PC-3 (cell line): ENCODE measurements around the gene C3orf52. TPM values are rescaled to one million over a fixed set of nuclear protein-coding genes. Genes with fewer than 3 reads are reported as not detected.

Experiments used
- ATAC-seq: fragments of 200-7000 bp; cut with Tn5 transposase; 2 replicates; pipeline ENCODE4 v1.9.1; 2020; ENCODE audit warnings: mild to moderate bottlenecking, moderate library complexity
- BruUV-seq: library from RNA; stranded (reverse); fragments of 400-500 nt; replicated peaks from 2 replicates; lab custom pipeline; 2021; lab: Mats Ljungman, UMichigan
- CTCF ChIA-PET: fragments of 300-600 bp; sonication (Branson Sonifier 250); formaldehyde crosslinking; loops from one replicate; lab custom pipeline; 2022; ENCODE audit warnings: antibody characterized with exemption; lab: Charles Lee
- POLR2A ChIA-PET: fragments of 300-600 bp; sonication (Branson Sonifier 250); formaldehyde crosslinking; loops from one replicate; lab custom pipeline; 2022; ENCODE audit warnings: antibody characterized with exemption; ENCODE audit not compliant: unreplicated experiment; lab: Charles Lee
- DNase-seq: peaks from one replicate; pipeline ENCODE4 v3.0.0-alpha.2; 2015
- H2AFZ ChIP-seq: fragments of 300-600 bp; sonication (generic); 2 replicates; pipeline ENCODE4 v1.6.0; 2016; ENCODE audit warnings: antibody characterized with exemption, low read length
- H3F3A ChIP-seq: fragments of 300-600 bp; sonication (generic); one replicate; pipeline ENCODE4 v1.6.0; 2017; ENCODE audit warnings: antibody characterized with exemption, low read length, control low read depth, mild to moderate bottlenecking; ENCODE audit not compliant: unreplicated experiment
- H3K27ac ChIP-seq: fragments of 300-600 bp; sonication (generic); 2 replicates; pipeline ENCODE4 v1.5.1; 2016; ENCODE audit warnings: mild to moderate bottlenecking, low read length
- H3K27me3 ChIP-seq: fragments of 300-600 bp; sonication (generic); 2 replicates; pipeline ENCODE4 v1.6.1; 2016; ENCODE audit warnings: low read length, mixed read lengths
- H3K36me3 ChIP-seq: fragments of 300-600 bp; sonication (generic); 2 replicates; pipeline ENCODE4 v1.6.1; 2016; ENCODE audit warnings: low read depth, mixed run types, low read length, mixed read lengths
- H3K4me1 ChIP-seq: fragments of 300-600 bp; sonication (generic); 2 replicates; pipeline ENCODE4 v1.5.1; 2016; ENCODE audit warnings: low read length; ENCODE audit not compliant: insufficient read depth
- H3K4me2 ChIP-seq: fragments of 300-600 bp; sonication (generic); 2 replicates; pipeline ENCODE4 v1.6.0; 2016; ENCODE audit warnings: low read length
- H3K4me3 ChIP-seq: fragments of 300-600 bp; sonication (generic); 2 replicates; pipeline ENCODE4 v1.5.1; 2016; ENCODE audit warnings: mild to moderate bottlenecking, low read length, mixed read lengths
- H3K79me2 ChIP-seq: fragments of 300-600 bp; sonication (generic); 2 replicates; pipeline ENCODE4 v1.6.1; 2017; ENCODE audit warnings: low read length, mixed read lengths
- H3K9ac ChIP-seq: fragments of 300-600 bp; sonication (generic); 2 replicates; pipeline ENCODE4 v1.6.0; 2016; ENCODE audit warnings: mild to moderate bottlenecking, low read length
- H3K9me2 ChIP-seq: fragments of 300-600 bp; sonication (generic); replicated peaks from 2 replicates; pipeline ENCODE4 v1.6.1; 2016; ENCODE audit warnings: mixed run types, low read length, mixed read lengths
- H3K9me3 ChIP-seq: fragments of 300-600 bp; sonication (generic); 2 replicates; pipeline ENCODE4 v1.6.1; 2016; ENCODE audit warnings: low read length, mixed read lengths
- H4K20me1 ChIP-seq: fragments of 300-600 bp; sonication (generic); 2 replicates; pipeline ENCODE4 v1.6.1; 2016; ENCODE audit warnings: low read length, mixed read lengths
- EZH2 ChIP-seq: fragments of 300-600 bp; sonication (generic); IDR thresholded peaks from one replicate; pipeline ENCODE4 v1.6.1; 2017; ENCODE audit warnings: antibody characterized with exemption, mild to moderate bottlenecking, low read length; ENCODE audit not compliant: unreplicated experiment
- EZH2phosphoT487 ChIP-seq: fragments of 300-600 bp; sonication (generic); IDR thresholded peaks from 2 replicates; pipeline ENCODE4 v1.6.1; 2018; ENCODE audit warnings: mild to moderate bottlenecking, antibody characterized with exemption, low read length, borderline replicate concordance
- intact Hi-C: fragments of 100-400 bp; cut with micrococcal nuclease; formaldehyde crosslinking; loops from 2 replicates; pipeline ENCODE4 v1.9.0; 2023
- total RNA-seq: library from RNA; depleted of rRNA; stranded (reverse); fragments of >200 nt; gene quantifications from 2 replicates; pipeline ENCODE4 v1.2.3, GENCODE V29; 2014
- TF ChIP-seq, protein P1 (sequence below): fragments of 300-600 bp; sonication (generic); conservative IDR thresholded peaks from 2 replicates; pipeline ENCODE4 v1.5.1; 2017; ENCODE audit warnings: antibody characterized with exemption, low read depth, mild to moderate bottlenecking, low read length

C3orf52 gene
- total RNA-seq, 1 experiment from 2014 or later = 16.7 TPM

DNA sequence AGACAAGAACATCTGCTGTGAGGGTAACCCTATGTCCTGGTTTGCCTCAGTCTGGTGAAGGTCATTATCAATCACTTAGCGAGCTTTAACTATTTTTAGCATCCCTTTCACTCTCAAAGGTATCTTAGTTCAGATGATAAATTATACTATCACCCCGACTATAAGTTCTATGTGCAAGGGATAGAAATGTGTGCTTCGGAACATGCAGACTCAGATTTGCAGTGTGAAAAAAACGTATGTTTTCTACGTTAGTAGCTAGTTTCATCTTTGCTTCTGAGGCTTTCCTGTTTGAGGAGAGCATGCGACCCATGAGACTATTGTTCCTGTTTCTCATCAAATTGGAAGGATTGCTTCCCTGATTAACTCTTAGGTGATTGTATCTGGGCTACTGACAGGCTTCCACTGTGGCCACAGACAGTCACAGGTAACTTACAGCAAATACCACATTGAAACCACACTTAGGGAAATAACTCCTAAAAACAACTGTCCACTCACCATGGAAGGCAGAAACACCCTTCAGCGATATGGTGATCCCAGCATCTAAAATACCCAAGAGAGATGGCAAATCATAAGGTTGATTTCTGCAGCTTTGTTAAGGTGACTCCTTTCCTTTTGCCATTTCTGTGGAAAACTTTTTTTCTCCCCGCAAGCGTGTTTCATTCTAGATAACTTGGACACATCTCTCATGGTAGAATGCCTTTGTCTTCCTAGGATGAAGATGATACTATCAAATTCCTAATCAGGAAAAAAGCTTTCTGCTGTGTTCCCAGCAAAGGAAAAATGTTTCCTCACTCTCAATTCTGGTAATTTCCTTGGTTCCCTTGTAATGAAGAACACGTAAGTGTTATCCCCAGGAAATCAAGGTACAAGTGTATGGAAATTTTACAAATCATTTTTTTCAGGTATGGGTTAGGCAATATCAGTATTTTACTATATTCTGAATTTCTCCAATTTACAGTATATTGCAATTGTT lies 41.6 kb downstream of the C3orf52 start:
- Histone ChIP-seq H3K4me2 (no peak overlapping the region), H3K4me3 (no peak overlapping the region)
- no TSS peak for BruUV-seq

GRCh38 chr3:112128843-112129727 lies 42.9 kb downstream of the C3orf52 start:
- Histone ChIP-seq H4K20me1 (no peaks in the 10 kb centered on the region), H3K4me2 (no peak overlapping the region), H3K4me3 (no peak overlapping the region), H3K9me3 (no peaks in the 10 kb centered on the region), H3K27me3 (no peaks in the 10 kb centered on the region), H3K9ac (no peak overlapping the region), H3K36me3 (no peaks in the 10 kb centered on the region), H2AFZ (no peak overlapping the region), H3F3A (no peaks in the 10 kb centered on the region), H3K9me2 (no peaks in the 10 kb centered on the region), H3K79me2 (no peaks in the 10 kb centered on the region), H3K4me1 (peaks cover under 1% of the 10 kb centered on the region; the same call in 1 of the 2 replicates), H3K27ac (no peak overlapping the region)
- intact Hi-C loops = no loop called here
- ATAC-seq (no peak), DNase-seq (peak; percentile 36)
- no TSS peak for BruUV-seq
- TF ChIP-seq EZH2phosphoT487 = no peak
- TF ChIP-seq, protein P1, sequence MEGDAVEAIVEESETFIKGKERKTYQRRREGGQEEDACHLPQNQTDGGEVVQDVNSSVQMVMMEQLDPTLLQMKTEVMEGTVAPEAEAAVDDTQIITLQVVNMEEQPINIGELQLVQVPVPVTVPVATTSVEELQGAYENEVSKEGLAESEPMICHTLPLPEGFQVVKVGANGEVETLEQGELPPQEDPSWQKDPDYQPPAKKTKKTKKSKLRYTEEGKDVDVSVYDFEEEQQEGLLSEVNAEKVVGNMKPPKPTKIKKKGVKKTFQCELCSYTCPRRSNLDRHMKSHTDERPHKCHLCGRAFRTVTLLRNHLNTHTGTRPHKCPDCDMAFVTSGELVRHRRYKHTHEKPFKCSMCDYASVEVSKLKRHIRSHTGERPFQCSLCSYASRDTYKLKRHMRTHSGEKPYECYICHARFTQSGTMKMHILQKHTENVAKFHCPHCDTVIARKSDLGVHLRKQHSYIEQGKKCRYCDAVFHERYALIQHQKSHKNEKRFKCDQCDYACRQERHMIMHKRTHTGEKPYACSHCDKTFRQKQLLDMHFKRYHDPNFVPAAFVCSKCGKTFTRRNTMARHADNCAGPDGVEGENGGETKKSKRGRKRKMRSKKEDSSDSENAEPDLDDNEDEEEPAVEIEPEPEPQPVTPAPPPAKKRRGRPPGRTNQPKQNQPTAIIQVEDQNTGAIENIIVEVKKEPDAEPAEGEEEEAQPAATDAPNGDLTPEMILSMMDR = no peak
- TF ChIP-seq EZH2 = no peak
- CTCF ChIA-PET = interaction anchor here (0.5 kb wide), 1 partner anchor 260 kb away, joined by 3 read pairs; no protein-coding TSS in a partner anchor
- POLR2A ChIA-PET = no interaction called here

More for the DNA sequence above, 41.6 kb downstream of the C3orf52 start:
- DNase-seq = no peak
- TF ChIP-seq EZH2 (no peak), EZH2phosphoT487 (no peak)
- TF ChIP-seq, protein P1 = no peak
- intact Hi-C loops = no loop called here
- no peak overlapping the region for H3K27ac ChIP-seq
- CTCF ChIA-PET = interaction anchor here (0.9 kb wide), 1 partner anchor 16 kb away, joined by 4 read pairs; no protein-coding TSS in a partner anchor
- no peaks in the 10 kb centered on the region for H3K36me3 ChIP-seq
- H3K79me2 ChIP-seq = no peaks in the 10 kb centered on the region
- H4K20me1 ChIP-seq = no peaks in the 10 kb centered on the region
- H3K9ac ChIP-seq = no peak overlapping the region
- no peaks in the 10 kb centered on the region for H3K4me1 ChIP-seq
- ATAC-seq = no peak
- POLR2A ChIA-PET = no interaction called here
- no peak overlapping the region for H2AFZ ChIP-seq
- H3K9me3 ChIP-seq = no peaks in the 10 kb centered on the region
- no peaks in the 10 kb centered on the region for H3F3A ChIP-seq
- H3K27me3 ChIP-seq = no peaks in the 10 kb centered on the region
- H3K9me2 ChIP-seq = no peaks in the 10 kb centered on the region
